PC-9 (cell line): Measurements from ENCODE around the gene IL4R. TPM values are rescaled to one million over a fixed set of nuclear protein-coding genes. Genes with fewer than 3 reads are reported as not detected.
A peak's percentile ranks its signal among the peaks of the same experiment; 100 is the strongest.
"Not testable (repeated sequence)": the region's sequence is repeated elsewhere in the genome, so short reads cannot be mapped to it uniquely, and the experiment has no call there.

ENCODE experiments used
- BruUV-seq: library from RNA; stranded (reverse); fragments of 400-500 nt; replicated peaks from 2 replicates; lab custom pipeline; 2021; lab: Mats Ljungman, UMichigan
- CTCF ChIA-PET: fragments of 300-600 bp; sonication (Branson Sonifier 250); formaldehyde crosslinking; loops from one replicate; lab custom pipeline; 2022; ENCODE audit warnings: antibody characterized with exemption; lab: Charles Lee
- POLR2A ChIA-PET: fragments of 300-600 bp; sonication (Branson Sonifier 250); formaldehyde crosslinking; loops from one replicate; lab custom pipeline; 2022; ENCODE audit warnings: antibody characterized with exemption; ENCODE audit not compliant: unreplicated experiment; lab: Charles Lee
- DNase-seq, 2 experiments: peaks; one replicate each; pipeline versions ENCODE4 v3.0.0 to v3.0.0-alpha.2; 2015 to 2022; ENCODE audit warnings: mixed read lengths in 1 of 2
- H2AFZ ChIP-seq: fragments of 200-600 bp; sonication (generic); 2 replicates; pipeline ENCODE4 v1.8.1; 2017; ENCODE audit warnings: antibody characterized with exemption
- H3F3A ChIP-seq: fragments of 200-600 bp; sonication (generic); 2 replicates; pipeline ENCODE4 v1.8.1; 2017; ENCODE audit warnings: antibody characterized with exemption, mild to moderate bottlenecking, low read depth; ENCODE audit not compliant: insufficient read depth
- H3K27ac ChIP-seq: fragments of 200-600 bp; sonication (generic); 2 replicates; pipeline ENCODE4 v1.6.1; 2016; ENCODE audit warnings: mixed run types
- H3K27me3 ChIP-seq: fragments of 200-600 bp; sonication (generic); 2 replicates; pipeline ENCODE4 v1.6.1; 2016; ENCODE audit warnings: low read depth, mixed run types; ENCODE audit not compliant: insufficient read depth
- H3K36me3 ChIP-seq: fragments of 200-600 bp; sonication (generic); 2 replicates; pipeline ENCODE4 v1.6.1; 2016; ENCODE audit warnings: low read depth, mixed run types
- H3K4me1 ChIP-seq: fragments of 200-600 bp; sonication (generic); replicated peaks from 2 replicates; pipeline ENCODE4 v1.6.1; 2016; ENCODE audit warnings: mixed run types; ENCODE audit not compliant: insufficient read depth
- H3K4me2 ChIP-seq: fragments of 200-600 bp; sonication (generic); 2 replicates; pipeline ENCODE4 v1.6.1; 2017; ENCODE audit warnings: mixed run types
- H3K4me3 ChIP-seq: fragments of 200-600 bp; sonication (generic); 2 replicates; pipeline ENCODE4 v1.6.1; 2016; ENCODE audit warnings: mixed run types
- H3K79me2 ChIP-seq: fragments of 200-600 bp; sonication (generic); 2 replicates; pipeline ENCODE4 v1.6.1; 2017; ENCODE audit warnings: low read depth, mixed run types
- H3K9me2 ChIP-seq: fragments of 200-600 bp; sonication (generic); 2 replicates; pipeline ENCODE4 v1.8.1; 2017; ENCODE audit warnings: mild to moderate bottlenecking; ENCODE audit not compliant: insufficient read depth
- H3K9me3 ChIP-seq: fragments of 200-600 bp; sonication (generic); 2 replicates; pipeline ENCODE4 v1.8.1; 2016; ENCODE audit warnings: low read depth; ENCODE audit not compliant: insufficient read depth
- H4K20me1 ChIP-seq: fragments of 200-600 bp; sonication (generic); 2 replicates; pipeline ENCODE4 v1.8.1; 2017; ENCODE audit not compliant: insufficient read depth
- CTCF ChIP-seq: fragments of 200-600 bp; sonication (generic); conservative IDR thresholded peaks from 2 replicates; pipeline ENCODE4 v1.6.1; 2017; ENCODE audit warnings: mixed run types, antibody characterized with exemption, mild to moderate bottlenecking, moderate library complexity
- EZH2 ChIP-seq: fragments of 200-600 bp; sonication (generic); IDR thresholded peaks from 2 replicates; pipeline ENCODE4 v1.8.0; 2017; ENCODE audit warnings: antibody characterized with exemption, low read depth
- intact Hi-C: fragments of 100-400 bp; cut with micrococcal nuclease; formaldehyde crosslinking; loops from one replicate; pipeline ENCODE4 v1.10.0; 2022; ENCODE audit not compliant: unreplicated experiment
- total RNA-seq: library from RNA; stranded (reverse); gene quantifications from 2 replicates; pipeline ENCODE4 v1.2.3, GENCODE V29; 2021

The IL4R gene
- total RNA-seq, 1 experiment from 2014 or later = 76.5 TPM

- Histone ChIP-seq H3K4me2 (peak overlapping the region; percentile 89), H3K4me3 (peak overlapping the region; percentile 92), H3K27me3 (no peaks in the 10 kb centered on the region), H3F3A (peaks cover 21% of the 10 kb centered on the region), H3K9me2 (no peaks in the 10 kb centered on the region), H3K4me1 (peaks cover 35% of the 10 kb centered on the region), H3K79me2 (peaks cover 41% of the 10 kb centered on the region), H4K20me1 (no peaks in the 10 kb centered on the region), H3K27ac (peak overlapping the region; percentile 78), H3K9me3 (no peaks in the 10 kb centered on the region), H2AFZ (peak overlapping the region; percentile 94), H3K36me3 (no peaks in the 10 kb centered on the region)
- intact Hi-C loops = no loop called here
- ChIA-PET POLR2A (no interaction called here), CTCF (interaction anchor here (2.3 kb wide), 1 partner anchor 34 kb away, joined by 5 read pairs; no protein-coding TSS in a partner anchor)
- TF ChIP-seq CTCF (no peak), EZH2 (no peak)
- BruUV-seq = no TSS peak
- no peak for DNase-seq
Measured at GRCh38 chr16:27269300-27270150, 44.2 kb upstream of the IL4R start.

- H4K20me1 ChIP-seq = no peaks in the 10 kb centered on the region
- TF ChIP-seq CTCF (no peak), EZH2 (no peak)
- H3K4me2 ChIP-seq = peak overlapping the region; percentile 89; the same call in 1 of the 2 replicates
- no TSS peak for BruUV-seq
- DNase-seq = no peak
- peaks cover 13% of the 10 kb centered on the region; the same call in 1 of the 2 replicates for H3F3A ChIP-seq
- H3K27ac ChIP-seq = no peak overlapping the region
- intact Hi-C loops = no loop called here
- ChIA-PET POLR2A (no interaction called here), CTCF (interaction anchor here (2.3 kb wide), 1 partner anchor 35 kb away, joined by 5 read pairs; no protein-coding TSS in a partner anchor)
- H3K36me3 ChIP-seq = no peaks in the 10 kb centered on the region
- H3K9me2 ChIP-seq = no peaks in the 10 kb centered on the region
- peaks cover 39% of the 10 kb centered on the region for H3K79me2 ChIP-seq
- peaks cover 27% of the 10 kb centered on the region for H3K4me1 ChIP-seq
- no peaks in the 10 kb centered on the region for H3K9me3 ChIP-seq
- no peaks in the 10 kb centered on the region for H3K27me3 ChIP-seq
- no peak overlapping the region for H3K4me3 ChIP-seq
- no peak overlapping the region for H2AFZ ChIP-seq
Measured at GRCh38 chr16:27270349-27270748, 43.4 kb upstream of the IL4R start.

GRCh38 chr16:27272076-27272475, 41.7 kb upstream of the IL4R start:
- peaks cover 27% of the 10 kb centered on the region for H3K79me2 ChIP-seq
- no peak overlapping the region for H2AFZ ChIP-seq
- no peaks in the 10 kb centered on the region for H3K9me3 ChIP-seq
- no TSS peak for BruUV-seq
- no peak overlapping the region for H3K4me2 ChIP-seq
- H3K4me1 ChIP-seq = peaks cover 19% of the 10 kb centered on the region
- no peak overlapping the region for H3K4me3 ChIP-seq
- intact Hi-C loops = no loop called here
- no peak overlapping the region for H3K27ac ChIP-seq
- H3K27me3 ChIP-seq = no peaks in the 10 kb centered on the region
- 0 out of 2 replicates have a peak, but pooled peaks cover 6% of the 10 kb centered on the region for H3F3A ChIP-seq
- no peak for DNase-seq
- POLR2A ChIA-PET = no interaction called here
- H3K36me3 ChIP-seq = no peaks in the 10 kb centered on the region
- CTCF ChIA-PET = no interaction called here
- H3K9me2 ChIP-seq = no peaks in the 10 kb centered on the region
- TF ChIP-seq CTCF (no peak), EZH2 (no peak)
- H4K20me1 ChIP-seq = no peaks in the 10 kb centered on the region

GRCh38 chr16:27272697-27273096, 41.1 kb upstream of the IL4R start:
- H4K20me1 ChIP-seq, H3K4me2 ChIP-seq, H3K9me3 ChIP-seq, H3K36me3 ChIP-seq, H3K9me2 ChIP-seq, H3K27me3 ChIP-seq, H2AFZ ChIP-seq, DNase-seq, H3F3A ChIP-seq, BruUV-seq, H3K4me3 ChIP-seq, POLR2A ChIA-PET, H3K27ac ChIP-seq, intact Hi-C loops: not testable (repeated sequence)
- H3K4me1 ChIP-seq = peaks cover 13% of the 10 kb centered on the region
- peaks cover 21% of the 10 kb centered on the region for H3K79me2 ChIP-seq
- CTCF ChIA-PET = interaction anchor here (0.7 kb wide), 1 partner anchor 49 kb away, joined by 6 read pairs; no protein-coding TSS in a partner anchor
